Left renal cortex interstitium (tissue), 4 donors: ENCODE results near the gene EPS15. TPM values are rescaled to one million over a fixed set of nuclear protein-coding genes. Genes with fewer than 3 reads are reported as not detected.
A peak's percentile ranks its signal among the peaks of the same experiment; 100 is the strongest.
"Not testable (repeated sequence)": the region's sequence is repeated elsewhere in the genome, so short reads cannot be mapped to it uniquely, and the experiment has no call there.

Experiments used
- DNase-seq, 4 donors: peaks; one replicate each; pipeline ENCODE4 v3.0.0-alpha.2; 2013; ENCODE audit warnings: low read depth in 4 of 4, low spot score in 2 of 4, missing footprints in 1 of 4
- polyA plus RNA-seq, 4 donors: library from polyadenylated mRNA; unstranded; fragments of 120-200 nt; gene quantifications; one replicate each; pipeline ENCODE4 v1.2.1, GENCODE V29; 2013; ENCODE audit not compliant: insufficient read length in 4 of 4

EPS15 gene
- 10 to 100 TPM; 32.4 to 48.1 (median 42.2) TPM for polyA plus RNA-seq

- peak in 3 of 4 donors; percentile 25 to 58 (median 57) for DNase-seq
These were observed at the start of gene EPS15 for GRCh38 chr1:51519048-51519864. Gene EPS15, minus strand, starts transcription at chr1:51519266. Its CDS starts 35 bp downstream, at chr1:51519231.

GRCh38 chr1:51568231-51568935, 49.3 kb upstream of the EPS15 start:
- no peak for DNase-seq

- DNase-seq, result no peak
These were observed 48.6 kb upstream of the EPS15 start for GRCh38 chr1:51567653-51568052.

GRCh38 chr1:51566260-51566659, 47.2 kb upstream of the EPS15 start:
- DNase-seq, result no peak

- no peak for DNase-seq
These were observed 45.9 kb upstream of the EPS15 start for GRCh38 chr1:51565009-51565408.

GRCh38 chr1:51564124-51564523, 45.1 kb upstream of the EPS15 start:
- no peak for DNase-seq

- no peak for DNase-seq
These were observed 42.6 kb upstream of the EPS15 start for GRCh38 chr1:51561702-51562101.

GRCh38 chr1:51560895-51561294, 41.8 kb upstream of the EPS15 start:
- DNase-seq, result not testable (repeated sequence)

- DNase-seq, result no peak
These were observed 41.0 kb upstream of the EPS15 start for GRCh38 chr1:51560034-51560433.

GRCh38 chr1:51559501-51559900, 40.4 kb upstream of the EPS15 start:
- no peak for DNase-seq

- no peak for DNase-seq
These were observed 40.0 kb upstream of the EPS15 start for GRCh38 chr1:51559064-51559500.

- DNase-seq, result no peak
These were observed 39.4 kb upstream of the EPS15 start for GRCh38 chr1:51558375-51558924.

GRCh38 chr1:51557168-51557567, 38.1 kb upstream of the EPS15 start:
- no peak for DNase-seq

GRCh38 chr1:51555866-51556619, 37.0 kb upstream of the EPS15 start:
- no peak for DNase-seq

GRCh38 chr1:51553911-51554310, 34.8 kb upstream of the EPS15 start:
- no peak for DNase-seq

GRCh38 chr1:51552929-51553807, 34.1 kb upstream of the EPS15 start:
- no peak for DNase-seq

- no peak for DNase-seq
These were observed 32.8 kb upstream of the EPS15 start for GRCh38 chr1:51551848-51552296.

GRCh38 chr1:51551081-51551480, 32.0 kb upstream of the EPS15 start:
- DNase-seq, result no peak

- no peak for DNase-seq
These were observed 30.8 kb upstream of the EPS15 start for GRCh38 chr1:51549901-51550300.
